H1 (cell line): ENCODE results near the gene ARL6IP6. TPM values are rescaled to one million over a fixed set of nuclear protein-coding genes. Genes with fewer than 3 reads are reported as not detected.
"Not testable (repeated sequence)": the region's sequence is repeated elsewhere in the genome, so short reads cannot be mapped to it uniquely, and the experiment has no call there.

ENCODE experiments used
- CTCF ChIA-PET: fragments of 300-600 bp; sonication (Branson Sonifier 250); formaldehyde crosslinking; loops from one replicate; lab custom pipeline; 2021; ENCODE audit not compliant: partially characterized antibody; lab: Charles Lee
- POLR2A ChIA-PET: fragments of 300-600 bp; sonication (Branson Sonifier 250); formaldehyde crosslinking; loops from one replicate; lab custom pipeline; 2021; ENCODE audit warnings: inconsistent platforms; ENCODE audit not compliant: partially characterized antibody; lab: Charles Lee
- DNase-seq, 2 experiments: peaks; one replicate each; pipeline versions ENCODE4 v3.0.0 to v3.0.0-alpha.2; 2010 to 2022; ENCODE audit warnings: low spot score in 2 of 2, low read depth in 1 of 2, mixed read lengths in 1 of 2
- FAIRE-seq: peaks from 2 replicates; lab custom pipeline; 2011; peaks lifted over from hg19 to GRCh38; lab: Jason Lieb, UNC
- H2AFZ ChIP-seq: 2 replicates; pipeline ENCODE4 v1.8.1; 2012; ENCODE audit warnings: low read length, inconsistent platforms
- H2AK5ac ChIP-seq: 2 replicates; pipeline ENCODE4 v1.6.1; 2013; ENCODE audit warnings: low read depth, low read length
- H2BK120ac ChIP-seq: replicated peaks from 2 replicates; pipeline ENCODE3; 2013; ENCODE audit warnings: low read depth, low read length, inconsistent platforms
- H2BK12ac ChIP-seq: 2 replicates; pipeline ENCODE4 v1.6.1; 2013; ENCODE audit warnings: low read depth, low read length
- H2BK15ac ChIP-seq: 2 replicates; pipeline ENCODE4 v1.6.1; 2013; ENCODE audit warnings: low read length
- H2BK20ac ChIP-seq: 2 replicates; pipeline ENCODE4 v1.6.1; 2013; ENCODE audit warnings: low read length
- H2BK5ac ChIP-seq: 2 replicates; pipeline ENCODE4 v1.6.1; 2013; ENCODE audit warnings: low read depth, low read length
- H3K14ac ChIP-seq: 2 replicates; pipeline ENCODE4 v1.6.1; 2013; ENCODE audit warnings: inconsistent platforms; ENCODE audit not compliant: insufficient read length
- H3K18ac ChIP-seq: 2 replicates; pipeline ENCODE4 v1.6.1; 2013; ENCODE audit warnings: low read length; ENCODE audit errors: extremely low read depth
- H3K23ac ChIP-seq: 2 replicates; pipeline ENCODE4 v1.6.1; 2013; ENCODE audit warnings: inconsistent platforms; ENCODE audit not compliant: insufficient read length
- H3K23me2 ChIP-seq: 2 replicates; pipeline ENCODE4 v1.6.1; 2013; ENCODE audit warnings: low read depth, low read length
- H3K27ac ChIP-seq: 2 replicates; pipeline ENCODE4 v1.6.1; 2011; ENCODE audit warnings: low read depth, low read length, inconsistent platforms
- H3K27me3 ChIP-seq, 4 experiments: replicated peaks in 1 of 4; 1 replicate in 1 of 4; 2 replicates in 3 of 4; pipeline versions ENCODE4 v1.6.1 to v1.8.1; 2011 to 2013; ENCODE audit warnings: low read length in 3 of 4, mild to moderate bottlenecking in 3 of 4, inconsistent platforms in 2 of 4, mixed read lengths in 2 of 4, moderate library complexity in 1 of 4; ENCODE audit not compliant: control insufficient read depth in 3 of 4, insufficient read depth in 3 of 4; ENCODE audit errors: extremely low read depth in 1 of 4
- H3K36me3 ChIP-seq, 4 experiments: 2 replicates each; pipeline versions ENCODE4 v1.6.1 to v1.8.1; 2011 to 2013; ENCODE audit warnings: mild to moderate bottlenecking in 4 of 4, low read length in 3 of 4, moderate library complexity in 2 of 4, control low read depth in 1 of 4, inconsistent platforms in 1 of 4; ENCODE audit not compliant: insufficient read depth in 4 of 4, control insufficient read depth in 2 of 4
- H3K4ac ChIP-seq: replicated peaks from 2 replicates; pipeline ENCODE3; 2013; ENCODE audit warnings: low read length, low read depth, mixed read lengths, inconsistent platforms; ENCODE audit not compliant: insufficient read length
- H3K4me1 ChIP-seq, 4 experiments: replicated peaks in 1 of 4; 1 replicate in 1 of 4; 2 replicates in 3 of 4; pipeline versions ENCODE4 v1.6.1 to v1.8.1; 2011 to 2013; ENCODE audit warnings: low read length in 3 of 4, inconsistent platforms in 2 of 4, mixed read lengths in 1 of 4; ENCODE audit not compliant: insufficient read depth in 4 of 4, control insufficient read depth in 3 of 4
- H3K4me2 ChIP-seq, 2 experiments: 2 replicates each; pipeline versions ENCODE4 v1.6.1 to v1.8.1; 2011 to 2013; ENCODE audit warnings: low read depth in 2 of 2, low read length in 2 of 2, control low read depth in 1 of 2, inconsistent platforms in 1 of 2, mild to moderate bottlenecking in 1 of 2; ENCODE audit not compliant: insufficient read depth in 1 of 2
- H3K4me3 ChIP-seq, 4 experiments: fragments of 200-600, 300-600 bp in 1 of 4; sonication (generic), shearing (Covaris generic), sonication (Bioruptor Twin) in 1 of 4; 2 replicates each; pipeline versions ENCODE4 v1.5.1 to v1.8.1; 2011 to 2016; ENCODE audit warnings: low read length in 4 of 4, low read depth in 3 of 4, control low read depth in 2 of 4, inconsistent platforms in 2 of 4, mild to moderate bottlenecking in 2 of 4, mixed read lengths in 1 of 4, moderate library complexity in 1 of 4; ENCODE audit not compliant: insufficient read depth in 2 of 4; ENCODE audit errors: extremely low read depth in 1 of 4
- H3K56ac ChIP-seq: replicated peaks from 2 replicates; pipeline ENCODE3; 2013; ENCODE audit warnings: low read depth, mild to moderate bottlenecking, mixed read lengths, low read length, inconsistent platforms; ENCODE audit not compliant: insufficient read length
- H3K79me1 ChIP-seq: 2 replicates; pipeline ENCODE4 v1.6.1; 2013; ENCODE audit warnings: low read depth, low read length, control low read depth
- H3K79me2 ChIP-seq, 2 experiments: 2 replicates each; pipeline versions ENCODE4 v1.6.1 to v1.8.1; 2012 to 2013; ENCODE audit warnings: low read length in 2 of 2, mild to moderate bottlenecking in 2 of 2, inconsistent platforms in 1 of 2; ENCODE audit not compliant: insufficient read depth in 2 of 2, control insufficient read depth in 1 of 2
- H3K9ac ChIP-seq, 4 experiments: replicated peaks in 1 of 4; 1 replicate in 1 of 4; 2 replicates in 3 of 4; pipeline versions ENCODE4 v1.6.1 to v1.8.1; 2011 to 2013; ENCODE audit warnings: low read depth in 3 of 4, low read length in 3 of 4, control low read depth in 2 of 4, mild to moderate bottlenecking in 2 of 4, moderate library complexity in 2 of 4, inconsistent platforms in 1 of 4; ENCODE audit errors: extremely low read depth in 1 of 4
- H3K9me3 ChIP-seq, 2 experiments: 2 replicates each; pipeline versions ENCODE4 v1.6.1 to v1.8.1; 2012 to 2013; ENCODE audit warnings: mild to moderate bottlenecking in 2 of 2, moderate library complexity in 2 of 2, control low read depth in 1 of 2, inconsistent platforms in 1 of 2, low read depth in 1 of 2, low read length in 1 of 2, mixed read lengths in 1 of 2; ENCODE audit not compliant: insufficient read depth in 2 of 2
- H4K20me1 ChIP-seq, 2 experiments: replicated peaks in 1 of 2; 2 replicates each; pipeline versions ENCODE3 to v1.8.1; 2011 to 2013; ENCODE audit warnings: inconsistent platforms in 2 of 2, low read length in 2 of 2, mild to moderate bottlenecking in 1 of 2; ENCODE audit not compliant: insufficient read depth in 2 of 2, control insufficient read depth in 1 of 2
- H4K5ac ChIP-seq: 2 replicates; pipeline ENCODE4 v1.6.1; 2013; ENCODE audit warnings: low read length, low read depth, mixed read lengths, inconsistent platforms; ENCODE audit not compliant: insufficient read length
- H4K8ac ChIP-seq: 2 replicates; pipeline ENCODE4 v1.8.0; 2013; ENCODE audit warnings: mild to moderate bottlenecking, moderate library complexity, low read length, inconsistent platforms; ENCODE audit not compliant: insufficient read depth; ENCODE audit errors: extremely low read depth
- H4K91ac ChIP-seq: replicated peaks from 2 replicates; pipeline ENCODE3; 2013; ENCODE audit warnings: low read length, mixed read lengths, inconsistent platforms; ENCODE audit not compliant: insufficient read length
- WGBS, 2 experiments: shearing (Covaris generic) in 1 of 2; methylation state at CpG; one replicate each; pipeline versions ENCODE4 v1.1.6 to v1.1.7; 2013 to 2015; ENCODE audit warnings: low lambda C conversion rate in 2 of 2, mixed read lengths in 2 of 2, inconsistent platforms in 1 of 2, low coverage in 1 of 2, missing lambda C conversion rate in 1 of 2; ENCODE audit not compliant: insufficient replicate concordance in 2 of 2, insufficient coverage in 1 of 2, insufficient read length in 1 of 2; ENCODE audit errors: extremely low coverage in 1 of 2, missing lambda C conversion rate in 1 of 2; 5-methylcytosine and 5-hydroxymethylcytosine counted together
- polyA plus RNA-seq, 7 experiments: library from polyadenylated mRNA; depleted of rRNA in 3 of 7; stranded (reverse) in 5 of 7; unstranded in 2 of 7; fragments of >200 nt in 5 of 7; fragments of 200-250 nt in 2 of 7; gene quantifications; 1 replicate in 5 of 7; 2 replicates in 1 of 7; 4 replicates in 1 of 7; pipeline versions ENCODE4 v1.2.1 to v1.2.3, GENCODE V29; 2011 to 2013; ENCODE audit warnings: missing spikeins in 2 of 7, mixed read lengths in 2 of 7
- total RNA-seq: library from RNA; stranded (reverse); fragmentation: NEBNext Ultra II Directional; extraction: Animal tissue kit (Norgen Biotek cat#: 25700); gene quantifications from 2 replicates; pipeline ENCODE4 v1.2.1, GENCODE V29; 2021
- TF ChIP-seq, protein P1 (sequence below): IDR thresholded peaks from 2 replicates; pipeline ENCODE4 v1.6.1; 2011; ENCODE audit warnings: low read length, improper control_type of control experiment

Gene ARL6IP6
- total and polyA plus RNA-seq, 2 of the 8 experiments (the other 6 are each of a cell fraction or from before 2014, with no cell fraction given): 47.3 to 92.9 TPM

DNA sequence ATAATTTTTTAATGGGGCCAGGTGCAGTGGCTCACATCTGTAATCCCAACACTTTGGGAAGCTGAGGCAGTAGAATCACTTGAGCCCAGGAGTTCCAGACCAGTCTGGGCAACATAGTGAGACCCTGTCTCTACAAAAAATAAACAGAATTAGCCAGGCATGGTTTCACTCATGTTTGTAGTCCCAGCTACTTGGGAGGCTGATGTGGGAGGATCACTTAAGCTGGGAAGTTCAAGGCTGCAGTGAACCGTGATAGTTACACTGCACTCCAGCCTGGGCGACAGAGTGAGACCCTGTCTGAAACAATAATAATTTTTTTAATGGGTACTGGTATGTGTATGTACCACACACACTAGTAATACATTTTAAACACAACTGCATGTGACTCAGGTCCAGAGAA, 2.4 kb downstream of the ARL6IP6 start (continued):
- TF ChIP-seq, protein P1, sequence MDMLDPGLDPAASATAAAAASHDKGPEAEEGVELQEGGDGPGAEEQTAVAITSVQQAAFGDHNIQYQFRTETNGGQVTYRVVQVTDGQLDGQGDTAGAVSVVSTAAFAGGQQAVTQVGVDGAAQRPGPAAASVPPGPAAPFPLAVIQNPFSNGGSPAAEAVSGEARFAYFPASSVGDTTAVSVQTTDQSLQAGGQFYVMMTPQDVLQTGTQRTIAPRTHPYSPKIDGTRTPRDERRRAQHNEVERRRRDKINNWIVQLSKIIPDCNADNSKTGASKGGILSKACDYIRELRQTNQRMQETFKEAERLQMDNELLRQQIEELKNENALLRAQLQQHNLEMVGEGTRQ: no peak

DNA sequence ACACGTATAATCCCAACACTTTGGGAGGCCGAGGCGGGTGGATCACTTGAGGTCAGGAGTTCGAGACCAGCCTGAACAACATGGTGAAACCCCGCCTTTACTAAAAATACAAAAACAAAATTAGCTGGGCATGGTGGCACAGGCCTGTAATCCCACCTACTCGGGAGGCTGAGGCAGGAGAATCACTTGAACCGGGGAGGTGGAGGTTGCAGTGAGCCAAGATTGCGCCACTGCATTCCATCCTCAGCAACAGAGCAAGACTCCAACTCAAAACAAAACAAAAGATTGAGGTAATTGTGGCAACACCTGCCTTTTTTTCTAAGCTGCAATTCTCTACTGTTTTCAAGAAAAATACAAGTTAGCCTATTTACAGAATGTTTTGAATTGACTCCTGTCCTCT, 4.2 kb downstream of the ARL6IP6 start:
- H2BK15ac ChIP-seq, H3K4me2 ChIP-seq, H2BK5ac ChIP-seq, H3K18ac ChIP-seq, H4K8ac ChIP-seq, H3K14ac ChIP-seq, H3K27ac ChIP-seq, H3K27me3 ChIP-seq, H4K20me1 ChIP-seq, H2BK20ac ChIP-seq, H2AFZ ChIP-seq, DNase-seq, H3K23me2 ChIP-seq, H3K4ac ChIP-seq, H3K23ac ChIP-seq, H3K4me3 ChIP-seq, FAIRE-seq, H2BK120ac ChIP-seq, H3K9me3 ChIP-seq, H2BK12ac ChIP-seq, H3K79me1 ChIP-seq, H4K5ac ChIP-seq, H2AK5ac ChIP-seq, H4K91ac ChIP-seq, H3K4me1 ChIP-seq, H3K9ac ChIP-seq, CTCF ChIA-PET, H3K56ac ChIP-seq: not testable (repeated sequence)
- Histone ChIP-seq H3K36me3 (peaks cover 0 to 45% (median 0%) of the 10 kb centered on the region in 4 experiments; a peak in 2 of 8 replicates), H3K79me2 (peaks cover 9 to 88% of the 10 kb centered on the region in 2 experiments; a peak in 3 of 4 replicates)
- POLR2A ChIA-PET: interaction anchor here (1.9 kb wide), 1 partner anchor 8 kb away, joined by 4 read pairs; no protein-coding TSS in a partner anchor
- 94% methylated on average over 8 of the region's 8 CpGs; no CpG with 5 or more reads in 1 of the 2 experiments for WGBS, 2 experiments
